HG03025 (cell line): ENCODE measurements around the gene LDHA.

Experiments used
- ATAC-seq: cut with Tn5 transposase; IDR thresholded peaks from one replicate; pipeline ENCODE4 v1.9.1; 2021; ENCODE audit warnings: mild to moderate bottlenecking, moderate library complexity; ENCODE audit not compliant: unreplicated experiment, low FRiP score

The LDHA gene

DNA sequence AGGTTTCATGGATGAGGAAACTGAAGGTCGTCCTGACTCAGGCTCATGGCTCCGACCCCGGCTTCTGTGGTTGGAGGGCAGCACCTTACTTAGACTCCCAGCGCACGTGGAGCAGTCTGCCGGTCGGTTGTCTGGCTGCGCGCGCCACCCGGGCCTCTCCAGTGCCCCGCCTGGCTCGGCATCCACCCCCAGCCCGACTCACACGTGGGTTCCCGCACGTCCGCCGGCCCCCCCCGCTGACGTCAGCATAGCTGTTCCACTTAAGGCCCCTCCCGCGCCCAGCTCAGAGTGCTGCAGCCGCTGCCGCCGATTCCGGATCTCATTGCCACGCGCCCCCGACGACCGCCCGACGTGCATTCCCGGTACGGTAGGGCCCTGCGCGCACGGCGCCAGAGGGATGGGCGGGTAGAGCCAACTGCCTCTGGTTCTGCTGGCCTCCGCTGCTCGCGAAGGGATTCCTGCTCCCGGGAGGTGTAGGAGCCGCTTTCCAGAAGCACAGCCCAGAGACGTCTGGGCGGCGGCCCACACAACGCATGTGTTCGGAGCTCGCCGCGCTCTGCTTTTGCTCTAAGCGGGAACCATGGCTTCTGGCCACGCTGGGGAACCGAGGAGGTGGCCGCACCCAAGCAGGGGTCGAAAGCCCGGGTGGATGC, at the start of gene LDHA:
Gene LDHA, plus strand, starts transcription at position 289 of the 653 bp plus-strand sequence. CDS start 2,280 bp downstream, outside the sequence.
- peak; percentile 66 for ATAC-seq

DNA sequence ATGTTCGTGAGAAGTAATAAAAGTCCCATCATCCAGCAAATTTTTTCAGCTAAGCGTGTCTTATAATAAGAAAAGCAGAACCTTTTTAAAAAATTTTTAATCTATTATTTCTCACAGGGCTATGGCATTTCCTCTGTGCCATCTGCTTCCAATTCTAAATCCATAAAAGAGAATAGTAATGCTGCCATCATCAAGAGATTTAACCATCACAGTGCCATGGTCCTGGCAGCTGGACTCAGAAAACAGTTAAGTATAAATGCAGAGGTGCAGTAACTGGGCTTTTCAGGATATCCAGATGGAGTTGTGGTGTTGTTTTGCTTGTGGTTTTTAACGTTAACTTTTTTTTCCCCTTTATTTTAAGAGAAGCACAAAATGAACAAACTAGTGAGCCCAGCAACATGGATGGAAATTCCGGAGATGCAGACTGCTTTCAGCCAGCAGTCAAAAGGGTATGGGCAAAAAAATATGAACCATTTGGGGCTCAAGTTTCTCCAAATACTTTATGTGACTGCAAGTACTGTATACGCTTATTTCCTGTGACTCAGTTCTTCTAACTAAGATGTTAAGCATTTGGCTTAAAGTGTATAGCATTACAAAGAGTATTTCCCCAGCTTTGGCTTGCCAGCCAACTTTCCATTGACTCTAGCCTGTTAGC, 46.8 kb upstream of the LDHA start:
- no peak for ATAC-seq

DNA sequence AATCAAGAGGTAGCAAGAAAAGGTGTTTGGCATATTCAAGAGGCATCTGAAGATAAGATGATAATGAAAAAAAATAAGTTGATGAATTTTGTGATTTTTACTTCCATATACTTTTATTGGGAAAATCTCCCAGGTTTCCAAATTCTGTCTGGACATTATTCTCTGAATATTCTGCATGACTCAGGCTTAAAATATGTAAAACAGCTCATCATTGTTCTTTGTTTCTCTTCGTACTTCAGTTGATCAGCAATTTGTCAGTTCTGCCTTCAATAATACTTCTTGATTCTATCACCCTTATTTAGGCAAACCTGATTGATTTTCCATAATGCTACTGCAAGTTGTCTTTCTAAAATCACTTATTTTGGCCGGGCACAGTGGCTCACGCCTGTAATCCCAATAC, 41.8 kb upstream of the LDHA start:
- ATAC-seq, result no peak

DNA sequence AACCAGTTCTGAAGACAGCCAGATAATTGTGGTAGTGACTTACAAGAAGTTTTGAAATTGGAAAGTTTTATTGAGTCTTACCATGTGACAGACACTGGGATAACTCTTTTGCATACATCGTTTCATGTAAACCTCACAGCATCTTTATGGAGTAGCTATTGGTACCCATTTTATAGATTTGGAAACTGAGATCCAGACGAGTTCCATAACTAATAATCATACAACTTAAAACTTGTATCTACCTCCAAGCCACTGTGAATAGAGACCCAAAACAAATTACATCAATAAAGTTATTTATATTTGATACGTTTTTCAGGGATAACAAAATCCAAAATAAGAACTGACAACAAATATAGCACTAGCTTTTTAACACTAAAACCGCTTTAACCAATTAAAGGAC, 35.7 kb upstream of the LDHA start:
- ATAC-seq, result no peak

DNA sequence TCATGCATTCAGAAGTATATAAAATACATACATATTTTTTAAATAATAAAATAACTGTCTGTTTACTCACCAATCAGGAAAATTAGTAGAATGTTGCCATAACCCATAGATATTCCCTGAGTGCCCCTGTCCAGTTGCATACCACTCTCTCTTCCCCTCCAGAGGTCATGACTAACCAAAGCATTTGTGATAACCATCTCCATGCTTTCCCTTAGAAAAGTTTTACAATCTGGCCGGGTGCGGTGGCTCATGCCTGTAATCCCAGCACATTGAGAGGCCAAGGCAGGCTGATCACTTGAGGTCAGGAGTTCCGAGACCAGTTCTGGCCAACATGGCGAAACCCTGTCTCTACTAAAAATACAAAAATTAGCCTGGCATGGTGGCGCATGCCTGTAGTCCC, 33.2 kb upstream of the LDHA start:
- ATAC-seq, result no peak

DNA sequence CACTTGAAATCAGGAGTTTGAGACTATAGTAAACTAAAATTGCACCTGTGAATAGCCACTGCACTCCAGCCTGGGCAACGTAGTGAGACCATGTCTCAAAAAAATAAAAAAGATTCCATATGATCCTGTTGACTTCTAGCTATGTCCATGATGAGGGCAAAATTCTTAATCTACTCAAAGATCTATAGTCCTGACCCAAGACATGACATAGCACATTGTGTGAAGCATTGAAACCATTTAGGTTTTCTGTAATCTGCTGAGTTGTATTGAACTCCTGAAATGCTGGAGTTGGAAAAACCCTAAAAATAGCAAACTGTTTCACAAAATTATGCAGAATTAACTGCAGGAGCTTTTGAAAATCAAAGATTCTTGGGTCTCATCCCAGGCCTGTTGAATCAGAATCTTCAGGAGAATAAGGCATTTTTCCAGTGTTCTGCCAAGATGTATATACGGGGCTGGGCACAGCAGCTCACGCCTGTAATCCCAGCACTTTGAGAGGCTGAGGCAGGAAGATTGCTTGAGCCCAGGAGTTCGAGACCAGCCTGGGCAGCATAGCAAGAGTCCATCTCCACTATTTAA, 29.8 kb upstream of the LDHA start:
- ATAC-seq, result no peak

DNA sequence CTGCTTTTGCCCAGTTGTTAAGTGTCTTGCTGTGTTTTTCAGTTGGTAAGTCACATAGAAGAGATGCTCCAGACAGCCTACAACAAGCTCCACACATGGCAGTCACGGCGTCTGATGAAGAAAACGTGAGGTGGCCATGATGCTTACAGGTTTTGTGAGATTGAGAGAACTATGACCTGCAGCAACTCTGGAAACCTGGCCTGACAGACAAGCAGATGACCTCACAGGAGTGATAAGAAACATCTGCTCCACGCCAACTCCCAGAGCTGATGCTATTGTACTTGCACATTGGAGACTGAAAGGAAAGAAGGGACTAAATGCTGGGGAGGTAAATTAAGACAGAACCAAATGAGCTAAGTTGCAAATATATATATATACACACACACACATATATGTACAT, 28.6 kb upstream of the LDHA start:
- ATAC-seq, result no peak

DNA sequence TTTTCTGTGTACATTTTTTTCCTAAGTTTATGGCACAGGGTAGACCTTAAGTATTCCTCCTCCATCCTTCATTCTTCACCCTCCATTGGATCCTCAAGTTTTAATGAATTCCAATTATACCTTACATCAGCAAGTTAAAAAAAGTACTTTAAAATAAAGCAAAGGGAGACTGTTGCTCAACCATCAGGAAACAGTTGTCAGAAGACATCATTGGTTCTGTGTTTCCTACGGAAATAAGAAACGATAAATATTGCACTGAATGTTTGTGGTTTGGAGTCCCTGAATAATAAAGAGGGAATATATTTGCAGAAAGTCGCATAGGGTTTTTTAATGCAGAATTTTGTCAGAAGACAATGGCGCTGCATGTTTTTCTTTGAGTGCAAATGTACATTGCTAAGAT, 28.1 kb upstream of the LDHA start:
- no peak for ATAC-seq

DNA sequence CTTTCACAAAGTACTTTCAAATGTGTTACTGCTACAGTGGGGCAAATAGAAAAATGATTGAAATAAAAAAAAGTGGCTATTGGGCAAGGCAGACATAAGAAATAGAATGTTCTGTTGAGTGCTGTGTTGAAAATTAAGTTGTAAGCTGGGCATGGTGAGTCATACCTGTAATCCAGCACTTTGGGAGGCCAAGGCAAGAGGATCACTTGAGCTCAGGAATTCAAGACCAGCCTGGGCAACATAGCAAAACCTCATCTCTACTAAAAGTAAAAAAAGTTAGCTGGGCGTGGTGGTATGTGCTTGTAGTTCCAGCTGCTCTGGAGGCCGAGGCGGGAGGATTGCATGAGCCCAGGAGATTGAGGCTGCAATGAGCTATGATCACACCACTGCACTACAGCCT, 26.9 kb upstream of the LDHA start:
- no peak for ATAC-seq

DNA sequence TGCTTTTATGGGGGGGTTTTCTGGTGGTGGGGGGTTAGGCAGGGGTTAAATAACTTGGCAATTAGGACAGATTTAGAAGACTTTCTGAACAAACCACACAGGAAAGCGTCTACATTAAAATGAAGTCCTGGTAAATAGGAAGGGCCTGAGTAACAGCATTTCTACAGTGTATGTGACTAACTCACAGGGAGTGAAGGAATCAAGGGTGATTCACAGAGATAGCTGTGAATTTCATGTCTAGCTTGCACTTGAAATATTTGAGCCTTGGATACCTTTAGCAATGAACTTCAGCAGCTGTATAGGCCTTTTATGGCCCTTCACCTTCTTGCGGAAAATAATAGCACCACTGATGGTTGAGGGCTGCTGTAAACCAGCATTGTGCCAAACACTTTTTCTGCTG, 26.1 kb upstream of the LDHA start:
- ATAC-seq, result no peak

DNA sequence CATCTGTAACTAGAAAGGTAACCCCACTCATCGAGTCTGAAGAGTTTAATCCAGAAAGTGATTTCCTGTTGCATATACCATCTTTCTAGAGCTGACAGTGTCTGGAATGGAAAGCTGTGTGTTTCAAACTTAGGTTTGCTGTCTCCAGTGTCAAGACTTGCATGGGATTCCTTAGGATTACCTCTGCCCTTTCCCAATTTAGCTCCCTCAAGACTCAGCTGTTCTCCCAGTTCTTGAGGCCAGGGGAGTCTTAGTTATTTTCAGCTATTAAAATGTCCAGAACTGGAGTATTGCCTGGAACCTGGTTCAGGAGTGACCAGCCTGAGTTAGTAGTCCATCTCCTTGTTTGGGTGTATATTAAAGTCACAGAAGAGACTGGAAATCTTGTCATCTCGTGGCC, 25.0 kb upstream of the LDHA start:
- ATAC-seq, result no peak

DNA sequence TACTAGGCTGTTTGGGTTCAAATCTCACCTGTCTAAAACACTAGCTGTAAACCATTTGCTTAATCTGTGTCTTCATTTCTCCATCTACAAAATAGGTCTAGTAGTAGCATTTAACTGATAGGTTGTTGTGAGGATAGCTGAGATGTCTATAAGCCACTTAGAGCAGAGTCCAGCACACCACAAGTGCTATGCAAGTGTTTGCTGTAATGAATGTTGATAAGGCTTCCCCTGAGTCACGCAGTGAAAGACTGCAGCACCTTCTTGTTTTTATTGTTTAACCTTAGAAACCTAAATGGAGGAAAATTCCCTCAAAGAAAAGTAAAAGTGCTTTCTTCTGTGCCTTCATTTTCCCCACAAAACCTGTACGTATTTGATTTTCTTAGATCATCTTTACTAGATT, 23.1 kb upstream of the LDHA start:
- no peak for ATAC-seq

DNA sequence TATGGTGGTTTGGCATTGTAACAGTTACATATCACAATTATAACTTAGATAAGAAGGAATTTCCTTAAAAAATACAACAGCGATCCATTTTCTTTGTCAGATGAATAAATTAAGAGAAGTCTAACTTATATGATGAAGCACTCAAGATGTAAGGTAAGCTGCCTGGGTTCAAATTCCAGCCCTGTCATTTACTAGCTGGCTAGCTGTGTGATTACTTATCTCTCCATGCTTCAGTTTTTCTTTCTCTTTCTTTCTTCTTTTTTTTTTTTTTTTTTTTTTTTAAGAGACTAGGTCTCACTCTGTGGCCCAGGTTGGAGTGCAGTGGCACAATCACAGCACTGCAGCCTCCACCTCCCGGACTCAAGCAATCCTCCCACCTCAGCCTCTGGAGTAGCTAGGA, 22.2 kb upstream of the LDHA start:
- ATAC-seq, result no peak

DNA sequence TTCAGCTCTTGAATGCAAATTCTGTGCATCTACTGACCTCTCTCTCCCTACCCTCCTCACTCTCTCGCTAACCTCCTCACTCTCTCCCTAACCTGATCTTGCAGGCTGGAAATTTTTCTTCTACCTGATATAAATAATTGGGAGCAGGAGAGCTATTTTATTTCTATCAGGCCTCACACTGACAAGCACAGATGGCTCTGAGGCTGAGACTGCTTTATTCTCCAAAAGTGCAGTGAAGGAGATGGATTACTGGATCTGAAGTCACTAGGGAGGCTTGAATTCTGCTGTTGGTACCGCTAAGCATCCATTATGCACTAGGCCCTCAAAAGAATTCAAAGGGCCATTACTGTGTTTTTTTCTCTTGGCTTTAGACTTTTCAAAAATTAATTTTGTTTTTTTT, 19.4 kb upstream of the LDHA start:
- no peak for ATAC-seq

DNA sequence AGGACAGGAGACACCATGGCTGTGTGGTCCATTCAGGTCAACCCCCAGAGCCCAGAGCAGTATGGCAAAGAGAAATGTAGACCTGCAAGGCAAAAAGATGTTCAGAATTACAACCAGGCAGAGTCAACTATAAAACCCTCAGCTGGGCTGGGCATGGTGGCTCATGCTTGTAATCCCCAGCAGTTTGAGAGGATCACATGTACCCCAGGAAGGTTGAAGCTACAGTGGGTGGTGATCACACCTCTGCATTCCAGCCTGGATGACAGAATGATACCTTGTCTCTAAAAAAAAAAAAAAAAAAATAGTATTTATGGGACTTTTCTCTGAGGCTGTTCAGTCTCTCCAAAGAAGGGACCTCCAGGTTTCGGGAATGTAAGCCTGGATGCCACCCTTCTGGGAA, 18.4 kb upstream of the LDHA start:
- no peak for ATAC-seq

DNA sequence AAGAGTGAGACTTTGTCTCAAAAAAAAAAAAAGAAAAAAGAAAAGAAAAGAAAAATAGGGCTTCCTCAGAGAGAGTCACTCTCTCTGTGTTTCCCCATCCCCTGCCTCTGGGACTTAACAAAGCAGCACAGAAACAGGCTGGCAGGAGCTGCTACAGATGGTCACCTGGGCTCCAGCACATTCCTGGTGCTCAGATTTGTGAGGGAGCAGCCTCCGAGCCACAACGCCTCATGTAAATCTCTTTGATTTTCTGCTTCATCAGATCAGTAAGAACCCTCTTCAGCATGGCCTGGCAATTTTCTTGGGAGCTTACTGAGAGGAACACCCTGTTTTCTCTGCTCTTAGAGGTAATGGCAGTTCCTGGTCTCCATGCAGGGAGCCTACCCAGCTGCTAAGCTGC, 15.2 kb upstream of the LDHA start:
- ATAC-seq, result no peak

DNA sequence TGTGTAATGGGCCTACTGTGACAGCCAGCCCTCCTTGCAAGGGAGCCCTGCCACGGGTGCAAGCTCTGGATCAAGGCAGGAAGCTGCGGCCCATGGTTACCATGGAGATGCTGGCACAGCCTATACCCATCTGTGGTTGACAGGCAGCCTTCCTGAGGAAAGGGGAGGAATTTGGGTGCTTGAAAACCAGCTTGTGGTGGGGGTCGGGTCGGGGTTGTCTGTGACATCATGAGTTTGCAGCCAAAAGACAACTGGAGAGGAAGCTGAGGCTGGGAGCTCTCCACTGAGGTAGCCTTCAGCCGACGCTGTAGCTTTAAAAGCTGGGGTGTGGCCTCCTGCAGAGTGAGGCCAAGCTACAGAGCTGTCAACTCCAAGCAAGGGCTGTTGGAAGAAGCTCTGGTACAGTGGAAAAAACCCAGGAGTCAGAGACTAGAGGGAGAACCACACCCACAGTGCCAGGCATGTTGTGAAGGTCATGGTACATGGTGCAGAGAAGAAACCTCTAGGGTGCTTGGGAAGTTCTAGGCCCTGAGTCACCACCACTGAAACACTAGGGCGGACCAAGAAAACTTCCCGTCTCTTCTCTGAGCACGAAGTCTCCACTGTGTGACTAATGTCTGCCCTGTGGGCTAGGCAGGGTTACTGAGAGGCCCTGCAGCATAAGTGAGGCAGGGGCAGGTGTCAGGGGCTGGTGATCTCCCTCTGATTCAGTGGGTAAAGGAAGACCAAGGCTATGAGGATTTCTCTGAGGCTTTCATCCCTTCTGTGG, 10.8 kb upstream of the LDHA start:
- peak; percentile 83 for ATAC-seq

DNA sequence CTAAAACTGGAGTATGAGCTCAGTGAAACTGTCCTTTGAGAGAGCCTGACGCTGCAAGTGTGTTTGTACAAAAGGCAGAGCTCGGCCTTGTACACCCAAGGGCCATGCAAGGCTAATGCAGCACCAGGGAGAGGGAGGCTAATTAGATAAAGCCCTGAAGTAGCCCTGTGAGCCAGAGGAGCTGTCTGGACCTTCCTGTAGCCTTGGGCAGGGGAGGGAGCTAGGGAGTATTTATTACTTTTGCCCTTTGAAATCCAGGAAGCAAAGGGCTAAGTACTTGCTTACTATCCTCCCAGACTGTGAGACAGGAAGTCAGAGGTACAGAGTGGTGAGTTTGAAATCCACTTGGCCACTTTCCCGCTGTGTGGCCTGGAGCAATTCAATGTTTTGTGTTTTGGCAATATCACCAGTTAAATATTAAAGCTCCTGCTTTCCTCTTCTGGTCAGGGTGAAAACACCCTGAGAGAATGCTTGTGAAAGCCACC, 10.2 kb upstream of the LDHA start:
- ATAC-seq, result peak; percentile 72

DNA sequence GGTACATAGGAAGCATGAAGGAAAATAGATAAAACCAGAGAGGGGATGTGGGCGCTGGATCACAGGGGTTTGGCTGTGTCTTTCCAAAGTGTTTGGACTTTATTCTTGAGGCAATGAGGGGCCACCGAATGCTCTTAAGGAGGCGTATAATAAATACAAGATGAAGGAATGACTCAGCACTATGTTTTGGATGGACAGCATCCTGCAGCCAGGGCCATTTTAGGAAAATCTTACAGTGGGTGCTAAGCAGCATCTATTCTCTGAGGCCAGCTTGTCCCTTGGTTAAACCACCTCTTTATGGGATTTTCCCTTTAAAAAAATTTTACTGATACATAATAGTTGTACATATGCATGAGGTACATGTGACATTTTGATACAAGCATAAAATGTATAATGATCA, 4.3 kb upstream of the LDHA start:
- ATAC-seq, result no peak

DNA sequence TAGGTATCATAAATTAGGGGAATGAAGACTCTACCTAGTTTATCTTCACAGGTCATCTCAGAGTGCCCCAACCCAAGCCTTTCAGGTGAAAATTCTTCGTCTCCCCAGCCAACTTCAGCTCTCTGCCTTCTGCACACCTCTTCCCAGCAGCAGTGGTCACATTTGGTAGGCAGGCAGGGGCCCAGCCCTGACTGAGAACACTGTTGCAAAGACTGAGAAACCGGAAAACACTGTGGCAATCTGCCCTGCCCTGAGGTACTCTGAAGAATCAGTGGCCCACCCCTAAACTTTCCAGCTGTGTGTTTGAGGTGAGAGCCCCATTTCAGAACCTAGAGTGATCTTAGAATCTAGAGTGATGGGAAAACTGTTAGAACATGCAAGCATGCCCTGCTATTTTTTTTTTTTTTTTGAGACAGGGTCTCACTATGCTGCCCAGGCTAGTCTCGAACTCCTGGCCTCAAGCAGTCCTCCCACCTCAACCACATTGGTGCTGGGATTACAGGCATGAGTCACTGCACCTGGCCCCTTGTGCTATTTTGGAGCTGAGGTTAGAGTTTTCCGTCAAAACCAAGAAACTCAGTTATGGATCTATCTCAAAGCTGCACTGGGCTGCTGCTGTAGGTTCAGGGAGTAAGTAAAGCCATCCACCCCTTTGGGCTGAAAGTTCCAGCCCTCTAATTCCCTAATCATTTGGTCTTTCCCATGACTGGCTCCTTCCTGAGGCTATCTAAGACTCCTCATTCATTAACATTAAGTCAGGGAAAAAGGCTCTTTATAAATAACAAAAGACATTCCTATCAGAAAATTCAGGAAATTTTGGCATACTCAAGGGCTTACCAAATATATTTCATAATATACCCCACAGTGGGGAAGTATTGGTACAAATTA, 1.7 kb upstream of the LDHA start:
- ATAC-seq, result no peak
